LNCaP clone FGC (cell line): ENCODE results near the gene PCBP3.

Experiments
- DNase-seq: peaks from one replicate; pipeline ENCODE4 v3.0.0-alpha.2; 2011; ENCODE audit warnings: low read depth
- H3K4me3 ChIP-seq: 2 replicates; pipeline ENCODE4 v1.5.1; 2011; ENCODE audit warnings: mild to moderate bottlenecking, low read depth, low read length, control low read depth
- TF ChIP-seq, protein P1 (sequence below): IDR thresholded peaks from 2 replicates; pipeline ENCODE4 v1.5.1; 2012; ENCODE audit warnings: mild to moderate bottlenecking; ENCODE audit not compliant: control insufficient read depth, insufficient read depth; ENCODE audit errors: extremely low read depth

The PCBP3 gene

DNA sequence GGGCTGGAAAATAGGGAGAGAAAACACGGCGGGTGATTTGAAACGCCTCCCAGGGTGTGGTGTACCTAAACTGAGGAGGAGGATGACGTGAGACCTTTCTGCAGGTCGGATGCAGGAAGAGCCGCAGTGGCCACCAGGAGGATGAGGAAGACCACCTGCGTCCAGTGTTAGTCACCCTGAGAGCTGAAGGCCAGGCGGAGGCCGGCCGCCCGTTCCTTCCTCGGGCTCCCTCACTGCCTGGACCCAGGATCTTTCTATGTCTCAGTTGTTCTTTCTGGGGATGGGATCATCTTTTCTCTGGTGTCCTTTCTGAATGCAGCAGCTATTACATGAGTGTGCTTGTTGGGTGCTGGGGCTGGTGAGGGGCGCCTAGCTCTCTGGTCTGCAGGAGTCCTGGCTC, 263.3 kb downstream of the PCBP3 start:
- TF ChIP-seq, protein P1, sequence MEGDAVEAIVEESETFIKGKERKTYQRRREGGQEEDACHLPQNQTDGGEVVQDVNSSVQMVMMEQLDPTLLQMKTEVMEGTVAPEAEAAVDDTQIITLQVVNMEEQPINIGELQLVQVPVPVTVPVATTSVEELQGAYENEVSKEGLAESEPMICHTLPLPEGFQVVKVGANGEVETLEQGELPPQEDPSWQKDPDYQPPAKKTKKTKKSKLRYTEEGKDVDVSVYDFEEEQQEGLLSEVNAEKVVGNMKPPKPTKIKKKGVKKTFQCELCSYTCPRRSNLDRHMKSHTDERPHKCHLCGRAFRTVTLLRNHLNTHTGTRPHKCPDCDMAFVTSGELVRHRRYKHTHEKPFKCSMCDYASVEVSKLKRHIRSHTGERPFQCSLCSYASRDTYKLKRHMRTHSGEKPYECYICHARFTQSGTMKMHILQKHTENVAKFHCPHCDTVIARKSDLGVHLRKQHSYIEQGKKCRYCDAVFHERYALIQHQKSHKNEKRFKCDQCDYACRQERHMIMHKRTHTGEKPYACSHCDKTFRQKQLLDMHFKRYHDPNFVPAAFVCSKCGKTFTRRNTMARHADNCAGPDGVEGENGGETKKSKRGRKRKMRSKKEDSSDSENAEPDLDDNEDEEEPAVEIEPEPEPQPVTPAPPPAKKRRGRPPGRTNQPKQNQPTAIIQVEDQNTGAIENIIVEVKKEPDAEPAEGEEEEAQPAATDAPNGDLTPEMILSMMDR = no peak
- H3K4me3 ChIP-seq = no peak overlapping the region
- no peak for DNase-seq

DNA sequence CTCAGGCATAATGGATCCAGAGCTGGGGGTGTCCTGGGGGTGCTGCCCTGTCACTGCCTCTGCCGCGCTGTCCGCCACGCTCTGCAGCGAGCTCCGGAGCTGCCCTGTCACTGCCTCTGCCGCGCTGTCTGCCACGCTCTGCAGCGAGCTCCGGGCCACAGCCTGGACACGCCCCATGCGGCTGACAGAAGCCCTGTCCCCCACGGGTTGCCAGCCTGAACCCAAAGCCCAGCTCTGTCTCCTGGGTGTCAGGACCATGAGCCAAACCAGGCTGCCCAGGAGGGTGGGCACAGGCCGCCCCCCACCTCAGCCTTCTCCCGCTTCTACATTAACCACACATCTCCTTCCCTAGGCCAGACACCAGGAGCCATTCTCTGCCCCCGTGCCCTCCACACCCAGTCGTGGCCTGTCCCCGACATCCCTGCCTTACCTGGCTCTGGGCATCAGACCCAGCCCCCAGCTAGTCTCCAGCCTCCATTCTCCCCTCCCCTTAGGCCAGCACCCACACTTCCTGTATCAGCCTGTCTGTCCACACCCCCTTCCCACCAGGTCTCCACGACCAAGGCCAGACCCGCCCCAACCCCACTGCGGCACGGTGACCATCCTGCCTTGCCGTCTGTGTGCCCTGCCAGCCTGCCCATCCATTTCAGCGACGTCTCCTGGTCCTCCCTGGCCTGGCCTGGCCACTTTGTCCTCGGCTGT, 265.2 kb downstream of the PCBP3 start:
- no peak overlapping the region for H3K4me3 ChIP-seq
- TF ChIP-seq, protein P1 = no peak
- DNase-seq = no peak

DNA sequence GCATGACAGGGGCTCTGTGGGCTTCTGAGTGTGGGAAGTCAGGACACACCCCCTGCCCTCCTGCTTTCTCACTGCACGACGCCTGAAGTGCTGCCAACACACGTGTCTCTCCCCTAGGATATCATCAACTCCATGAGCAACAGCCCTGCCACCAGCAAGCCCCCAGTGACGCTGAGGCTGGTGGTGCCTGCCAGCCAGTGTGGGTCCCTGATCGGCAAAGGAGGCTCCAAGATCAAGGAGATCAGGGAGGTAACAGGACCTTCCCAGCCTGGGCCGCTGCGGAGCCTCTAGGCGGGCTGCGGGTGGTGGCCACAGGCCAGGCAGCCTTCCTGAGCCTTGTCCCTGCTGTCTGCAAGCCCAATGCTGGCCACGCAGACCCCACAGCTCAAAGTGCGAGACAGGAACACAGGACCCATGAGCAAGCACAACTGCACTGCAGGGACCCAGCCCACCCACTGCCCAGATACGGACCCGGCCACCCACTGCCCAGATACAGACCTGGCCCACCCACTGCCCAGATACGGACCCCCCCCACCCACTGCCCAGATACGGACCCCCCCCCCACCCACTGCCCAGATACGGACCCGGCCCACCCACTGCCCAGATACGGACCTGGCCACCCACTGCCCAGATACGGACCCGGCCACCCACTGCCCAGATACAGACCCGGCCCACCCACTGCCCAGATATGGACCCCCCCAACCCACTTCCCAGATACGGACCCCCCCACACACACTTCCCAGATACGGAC, 265.9 kb downstream of the PCBP3 start:
- H3K4me3 ChIP-seq = no peak overlapping the region
- TF ChIP-seq, protein P1 = no peak
- DNase-seq = no peak

DNA sequence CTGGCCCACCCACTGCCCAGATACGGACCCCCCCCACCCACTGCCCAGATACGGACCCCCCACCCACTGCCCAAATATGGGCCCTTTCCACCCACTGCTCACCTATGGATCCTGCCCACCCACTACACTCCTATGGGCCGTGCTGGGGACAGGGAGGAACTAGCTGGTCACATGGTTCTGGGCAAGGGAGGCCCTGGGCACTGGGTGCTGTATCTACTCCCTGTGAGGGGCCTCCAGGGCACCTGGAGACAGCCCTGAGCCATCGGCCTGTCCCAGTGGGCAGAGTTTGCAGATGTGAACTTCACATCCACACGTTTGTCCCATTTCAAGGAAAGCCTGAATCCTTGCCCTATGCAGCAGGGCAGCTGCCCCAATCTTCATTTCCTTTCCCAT, 266.6 kb downstream of the PCBP3 start:
- DNase-seq = no peak
- H3K4me3 ChIP-seq = no peak overlapping the region
- TF ChIP-seq, protein P1 = no peak

DNA sequence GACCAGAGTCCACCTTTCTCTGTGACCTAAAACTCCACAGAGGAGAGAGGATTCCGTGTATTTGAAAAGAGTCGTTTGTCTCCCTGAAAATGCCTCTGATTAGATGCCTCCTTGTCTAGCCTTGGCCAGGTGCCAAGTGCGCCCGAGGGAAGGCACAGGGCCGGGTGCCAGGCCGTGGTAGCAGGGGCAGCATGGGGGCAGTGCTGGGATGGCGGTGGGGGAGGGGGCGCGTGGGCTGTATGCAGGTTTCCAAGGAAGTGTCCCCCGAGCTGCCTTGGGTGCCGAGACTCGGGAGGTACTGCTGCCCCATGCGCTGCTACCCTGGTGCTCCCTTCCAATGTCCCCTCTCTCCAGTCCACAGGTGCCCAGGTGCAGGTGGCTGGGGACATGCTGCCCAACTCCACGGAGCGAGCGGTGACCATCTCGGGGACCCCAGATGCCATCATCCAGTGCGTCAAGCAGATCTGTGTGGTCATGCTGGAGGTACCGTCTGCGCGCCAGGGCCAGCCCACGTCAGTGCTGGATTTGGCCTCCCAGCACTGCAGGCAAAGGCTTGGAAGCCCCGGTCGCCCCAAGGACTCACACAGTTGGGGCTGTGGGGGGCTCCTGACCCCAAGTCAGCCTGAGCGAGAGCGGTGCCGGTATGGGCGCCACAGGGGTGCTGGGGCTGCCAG, 267.2 kb downstream of the PCBP3 start:
- H3K4me3 ChIP-seq = no peak overlapping the region
- TF ChIP-seq, protein P1 = no peak
- DNase-seq = no peak

DNA sequence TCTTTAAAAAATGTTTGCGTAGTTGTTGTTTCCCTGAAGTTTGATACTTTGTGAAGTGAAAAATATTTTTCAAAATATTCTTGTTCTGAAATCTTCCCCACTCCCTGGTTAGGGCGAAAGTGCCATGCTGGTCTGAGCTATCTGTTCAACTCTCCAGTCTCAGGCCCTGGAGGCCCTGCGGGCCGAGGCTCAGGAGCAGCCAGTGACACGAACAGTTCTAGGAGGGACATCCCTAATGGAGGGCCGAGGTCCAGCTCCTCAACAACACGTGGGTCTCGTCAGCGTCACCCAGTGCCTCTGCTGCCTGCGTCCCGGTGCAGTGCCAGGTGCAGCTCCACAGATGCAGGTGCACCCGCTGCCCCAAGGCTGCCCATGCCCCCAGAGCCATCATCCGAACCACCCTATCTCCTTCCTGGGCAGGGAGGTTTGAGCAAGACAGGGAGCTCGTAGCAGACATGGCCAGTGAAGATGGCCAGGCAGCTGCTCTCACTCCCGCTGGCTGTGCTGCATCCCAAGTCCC, 268.3 kb downstream of the PCBP3 start:
- H3K4me3 ChIP-seq = no peak overlapping the region
- no peak for DNase-seq
- TF ChIP-seq, protein P1 = no peak
